ENCODE results near the gene ANLN. TPM values are rescaled to one million over a fixed set of nuclear protein-coding genes. Genes with fewer than 3 reads are reported as not detected.

Gene ANLN
- total RNA-seq, 2 experiments from 2014 or later, result 57.1 to 57.7 TPM

- Mint-ChIP-seq H3K27ac (peak overlapping the region; percentile 88), H3K4me1 (peaks cover 17% of the 10 kb centered on the region), H3K4me3 (peak overlapping the region; percentile 90), H3K27me3 (no peaks in the 10 kb centered on the region), H3K9me3 (peaks cover 2% of the 10 kb centered on the region), H3K36me3 (peaks cover 37% of the 10 kb centered on the region)
- DNase-seq (peak; percentile 76), ATAC-seq (ENCODE audit: low read depth) (peak; percentile 53)
- POLR2A ChIA-PET, result interaction anchor here (0.8 to 2.0 kb wide), 3 partner anchors 10 to 590 kb away, joined by 3 to 8 read pairs (median 5); a partner anchor contains a TSS
Measured at GRCh38 chr7:36390199-36391090, 783 bp downstream of the ANLN start.

- no peaks in the 10 kb centered on the region for H3K27me3 Mint-ChIP-seq
- DNase-seq (no peak), ATAC-seq (ENCODE audit: low read depth) (peak; percentile 33)
- peak overlapping the region; percentile 30 for H3K27ac Mint-ChIP-seq
- POLR2A ChIA-PET, result no interaction called here
- H3K4me1 Mint-ChIP-seq, result peaks cover 24% of the 10 kb centered on the region
- peaks cover 2% of the 10 kb centered on the region for H3K9me3 Mint-ChIP-seq
- peak overlapping the region; percentile 90 for H3K4me3 Mint-ChIP-seq
- H3K36me3 Mint-ChIP-seq, result peaks cover 45% of the 10 kb centered on the region
Measured at GRCh38 chr7:36391436-36392198, 2.0 kb downstream of the ANLN start.

- H3K4me3 Mint-ChIP-seq, result no peak overlapping the region
- H3K36me3 Mint-ChIP-seq, result peaks cover 60% of the 10 kb centered on the region
- DNase-seq (no peak), ATAC-seq (ENCODE audit: low read depth) (no peak)
- POLR2A ChIA-PET, result no interaction called here
- H3K27me3 Mint-ChIP-seq, result no peaks in the 10 kb centered on the region
- no peak overlapping the region for H3K27ac Mint-ChIP-seq
- H3K4me1 Mint-ChIP-seq, result peaks cover 24% of the 10 kb centered on the region
- peaks cover 2% of the 10 kb centered on the region for H3K9me3 Mint-ChIP-seq
Measured at GRCh38 chr7:36393826-36394225, 4.2 kb downstream of the ANLN start.

- POLR2A ChIA-PET, result no interaction called here
- no peak for ATAC-seq (ENCODE audit: low read depth)
Measured at GRCh38 chr7:36395171-36395894, 5.7 kb downstream of the ANLN start.

GRCh38 chr7:36396150-36396549 is 6.5 kb downstream of the ANLN start:
- Mint-ChIP-seq H3K4me3 (no peak overlapping the region), H3K27ac (no peak overlapping the region), H3K27me3 (no peaks in the 10 kb centered on the region), H3K9me3 (peaks cover 2% of the 10 kb centered on the region), H3K4me1 (peaks cover 22% of the 10 kb centered on the region), H3K36me3 (peaks cover 70% of the 10 kb centered on the region)
- ATAC-seq (ENCODE audit: low read depth) (no peak), DNase-seq (no peak)
- POLR2A ChIA-PET, result no interaction called here

More at GRCh38 chr7:36395171-36395894, 5.7 kb downstream of the ANLN start:
- peaks cover 69% of the 10 kb centered on the region for H3K36me3 Mint-ChIP-seq
- H3K27me3 Mint-ChIP-seq, result no peaks in the 10 kb centered on the region
- no peak overlapping the region for H3K27ac Mint-ChIP-seq
- DNase-seq, result no peak
- no peak overlapping the region for H3K4me3 Mint-ChIP-seq
- peaks cover 24% of the 10 kb centered on the region for H3K4me1 Mint-ChIP-seq
- peaks cover 2% of the 10 kb centered on the region for H3K9me3 Mint-ChIP-seq

GRCh38 chr7:36400036-36400435 is 10.4 kb downstream of the ANLN start:
- H3K27me3 Mint-ChIP-seq, result no peaks in the 10 kb centered on the region

GRCh38 chr7:36400606-36401005 is 10.9 kb downstream of the ANLN start:
- H3K36me3 Mint-ChIP-seq, result peaks cover 66% of the 10 kb centered on the region
- POLR2A ChIA-PET, result no interaction called here
- H3K27me3 Mint-ChIP-seq, result no peaks in the 10 kb centered on the region
- H3K9me3 Mint-ChIP-seq, result no peaks in the 10 kb centered on the region
- no peak overlapping the region for H3K4me3 Mint-ChIP-seq
- no peak overlapping the region for H3K27ac Mint-ChIP-seq
- ATAC-seq (ENCODE audit: low read depth), result no peak
- H3K4me1 Mint-ChIP-seq, result peaks cover 17% of the 10 kb centered on the region
- no peak for DNase-seq

More at GRCh38 chr7:36400036-36400435, 10.4 kb downstream of the ANLN start:
- Mint-ChIP-seq H3K27ac (no peak overlapping the region), H3K4me3 (no peak overlapping the region), H3K36me3 (peaks cover 69% of the 10 kb centered on the region), H3K9me3 (peaks cover 2% of the 10 kb centered on the region), H3K4me1 (peaks cover 16% of the 10 kb centered on the region)
- ATAC-seq (ENCODE audit: low read depth) (no peak), DNase-seq (no peak)
- POLR2A ChIA-PET, result no interaction called here

- Mint-ChIP-seq H3K36me3 (peaks cover 56% of the 10 kb centered on the region), H3K4me3 (no peak overlapping the region), H3K27me3 (no peaks in the 10 kb centered on the region), H3K4me1 (peaks cover 16% of the 10 kb centered on the region), H3K27ac (no peak overlapping the region), H3K9me3 (no peaks in the 10 kb centered on the region)
- POLR2A ChIA-PET, result no interaction called here
- no peak for DNase-seq
- no peak for ATAC-seq (ENCODE audit: low read depth)
Measured at GRCh38 chr7:36403452-36403851, 13.8 kb downstream of the ANLN start.

GRCh38 chr7:36404639-36405408 is 15.2 kb downstream of the ANLN start:
- Mint-ChIP-seq H3K4me3 (no peak overlapping the region), H3K9me3 (no peaks in the 10 kb centered on the region)
- POLR2A ChIA-PET, result no interaction called here

GRCh38 chr7:36405409-36405803 is 15.7 kb downstream of the ANLN start:
- Mint-ChIP-seq H3K36me3 (peaks cover 50% of the 10 kb centered on the region), H3K9me3 (no peaks in the 10 kb centered on the region), H3K27me3 (no peaks in the 10 kb centered on the region), H3K27ac (no peak overlapping the region), H3K4me3 (no peak overlapping the region), H3K4me1 (peaks cover 16% of the 10 kb centered on the region)
- DNase-seq (no peak), ATAC-seq (ENCODE audit: low read depth) (no peak)
- POLR2A ChIA-PET, result no interaction called here

More at GRCh38 chr7:36404639-36405408, 15.2 kb downstream of the ANLN start:
- Mint-ChIP-seq H3K4me1 (peaks cover 16% of the 10 kb centered on the region), H3K27me3 (no peaks in the 10 kb centered on the region), H3K27ac (no peak overlapping the region), H3K36me3 (peaks cover 53% of the 10 kb centered on the region)
- ATAC-seq (ENCODE audit: low read depth), result no peak
- DNase-seq, result no peak

- no peaks in the 10 kb centered on the region for H3K27me3 Mint-ChIP-seq
- peaks cover 53% of the 10 kb centered on the region for H3K36me3 Mint-ChIP-seq
- DNase-seq (no peak), ATAC-seq (ENCODE audit: low read depth) (no peak)
- no peak overlapping the region for H3K4me3 Mint-ChIP-seq
- no peaks in the 10 kb centered on the region for H3K9me3 Mint-ChIP-seq
- POLR2A ChIA-PET, result no interaction called here
- peaks cover 16% of the 10 kb centered on the region for H3K4me1 Mint-ChIP-seq
- H3K27ac Mint-ChIP-seq, result no peak overlapping the region
Measured at GRCh38 chr7:36406156-36406555, 16.5 kb downstream of the ANLN start.

- Mint-ChIP-seq H3K4me1 (peaks cover 16% of the 10 kb centered on the region), H3K36me3 (peaks cover 46% of the 10 kb centered on the region), H3K27me3 (no peaks in the 10 kb centered on the region), H3K9me3 (no peaks in the 10 kb centered on the region), H3K27ac (no peak overlapping the region), H3K4me3 (no peak overlapping the region)
- no peak for DNase-seq
- ATAC-seq (ENCODE audit: low read depth), result no peak
- POLR2A ChIA-PET, result no interaction called here
Measured at GRCh38 chr7:36407636-36408550, 18.2 kb downstream of the ANLN start.

Measured in activated naive CD8-positive, alpha-beta T cell treated with anti-CD3 and anti-CD28 coated beads, Interleukin-2, amount 10 ng/mL, durations not matched to agents 7 days and 5 days (primary cell).